T-helper 9 cell (primary cell): Measurements from ENCODE around the gene ZNF408.
"Not testable (repeated sequence)": the region's sequence is repeated elsewhere in the genome, so short reads cannot be mapped to it uniquely, and the experiment has no call there.

Experiments used
- DNase-seq: peaks from one replicate; pipeline ENCODE4 v3.0.0-alpha.2; 2020
- total RNA-seq, 2 donors: gene quantifications; one replicate each; lab custom pipeline; 2026; lab: John Stamatoyannopoulos, UW

ZNF408 gene
- 10.9 to 22.2 reads per million in 2 donors for total RNA-seq

- DNase-seq: peak; percentile 100
Observed at GRCh38 chr11:46700241-46701077, at the start of gene ZNF408, which contains the start of gene ARHGAP1. Gene ZNF408 (plus strand): TSS chr11:46701031. CDS start chr11:46701048, 17 bp downstream. Gene ARHGAP1 (minus strand): TSS chr11:46700619. CDS start chr11:46696107, 4,512 bp downstream.

GRCh38 chr11:46655631-46656030 lies 45.2 kb upstream of the ZNF408 start:
- no peak for DNase-seq

- DNase-seq: no peak
Observed at GRCh38 chr11:46657186-46657585, 43.6 kb upstream of the ZNF408 start.

GRCh38 chr11:46658259-46658658 lies 42.6 kb upstream of the ZNF408 start:
- DNase-seq: no peak

- DNase-seq: no peak
Observed at GRCh38 chr11:46659908-46660307, 40.9 kb upstream of the ZNF408 start.

- DNase-seq: no peak
Observed at GRCh38 chr11:46661836-46662235, 39.0 kb upstream of the ZNF408 start.

- DNase-seq: no peak
Observed at GRCh38 chr11:46662366-46662765, 38.5 kb upstream of the ZNF408 start.

- DNase-seq: no peak
Observed at GRCh38 chr11:46663277-46663940, 37.4 kb upstream of the ZNF408 start.

GRCh38 chr11:46664612-46665011 lies 36.2 kb upstream of the ZNF408 start:
- DNase-seq: no peak

GRCh38 chr11:46665356-46665755 lies 35.5 kb upstream of the ZNF408 start:
- DNase-seq: no peak

- DNase-seq: no peak
Observed at GRCh38 chr11:46666516-46666915, 34.3 kb upstream of the ZNF408 start.

GRCh38 chr11:46667043-46667481 lies 33.8 kb upstream of the ZNF408 start:
- DNase-seq: no peak

- DNase-seq: no peak
Observed at GRCh38 chr11:46668480-46669085, 32.2 kb upstream of the ZNF408 start.

- no peak for DNase-seq
Observed at GRCh38 chr11:46669711-46670139, 31.1 kb upstream of the ZNF408 start.

GRCh38 chr11:46670521-46670920 lies 30.3 kb upstream of the ZNF408 start:
- not testable (repeated sequence) for DNase-seq

- DNase-seq: no peak
Observed at GRCh38 chr11:46671958-46672315, 28.9 kb upstream of the ZNF408 start.

- DNase-seq: no peak
Observed at GRCh38 chr11:46672381-46672839, 28.4 kb upstream of the ZNF408 start.

- DNase-seq: no peak
Observed at GRCh38 chr11:46673713-46674462, 26.9 kb upstream of the ZNF408 start.

- DNase-seq: no peak
Observed at GRCh38 chr11:46674463-46675287, 26.2 kb upstream of the ZNF408 start.

- DNase-seq: no peak
Observed at GRCh38 chr11:46675288-46675851, 25.5 kb upstream of the ZNF408 start.

GRCh38 chr11:46675949-46676348 lies 24.9 kb upstream of the ZNF408 start:
- DNase-seq: no peak
